Gastrocnemius medialis (tissue), 4 donors: ENCODE data around the gene PRKCA. TPM values are rescaled to one million over a fixed set of nuclear protein-coding genes. Genes with fewer than 3 reads are reported as not detected.

ENCODE experiments used
- ATAC-seq, 2 donors: fragments of 150-250 bp; one replicate each; pipeline ENCODE4 v1.9.1; 2016
- DNase-seq, 2 donors: peaks; one replicate each; pipeline ENCODE4 v3.0.0-alpha.2; 2019
- H3K27ac ChIP-seq, 4 donors: fragments of 200-600 bp; sonication (generic); 1 replicate in 1 of 4; 2 replicates in 3 of 4; pipeline ENCODE4 v1.5.1; 2016 to 2018; ENCODE audit warnings: mild to moderate bottlenecking in 2 of 4, moderate library complexity in 1 of 4
- H3K27me3 ChIP-seq, 3 donors: fragments of 200-600 bp; sonication (generic) in 2 of 3; 1 replicate in 1 of 3; 2 replicates in 2 of 3; pipeline versions ENCODE4 v1.5.1 to v1.6.0; 2016 to 2019; ENCODE audit warnings: mild to moderate bottlenecking in 1 of 3, moderate library complexity in 1 of 3
- H3K36me3 ChIP-seq, 2 donors: fragments of 200-600 bp; sonication (generic) in 1 of 2; one replicate each; pipeline ENCODE4 v1.5.1; 2017 to 2018
- H3K4me1 ChIP-seq, 2 donors: fragments of 200-600 bp; sonication (generic) in 1 of 2; one replicate each; pipeline ENCODE4 v1.5.1; 2016 to 2017; ENCODE audit warnings: mild to moderate bottlenecking in 2 of 2
- H3K4me3 ChIP-seq, 4 donors: fragments of 200-600 bp; sonication (generic) in 3 of 4; 1 replicate in 1 of 4; 2 replicates in 3 of 4; pipeline ENCODE4 v1.5.1; 2016 to 2019; ENCODE audit warnings: mild to moderate bottlenecking in 2 of 4
- H3K9me3 ChIP-seq, 3 donors: fragments of 200-600 bp; sonication (generic) in 2 of 3; 1 replicate in 1 of 3; 2 replicates in 2 of 3; pipeline ENCODE4 v1.5.1; 2016 to 2019
- CTCF ChIP-seq, 5 experiments: fragments of 450-650 bp in 3 of 5; fragments of 200-600 bp in 2 of 5; sonication (generic) in 2 of 5; IDR thresholded peaks in 4 of 5; conservative IDR thresholded peaks in 1 of 5; 1 replicate in 4 of 5; 2 replicates in 1 of 5; pipeline ENCODE4 v1.5.1; 2016 to 2019; ENCODE audit warnings: antibody characterized with exemption in 5 of 5, mild to moderate bottlenecking in 3 of 5, moderate library complexity in 3 of 5
- POLR2A ChIP-seq, 2 donors: fragments of 450-650 bp; IDR thresholded peaks; one replicate each; pipeline ENCODE4 v1.6.1; 2017; ENCODE audit warnings: antibody characterized with exemption in 2 of 2, mild to moderate bottlenecking in 2 of 2, moderate library complexity in 2 of 2
- in situ Hi-C, 4 donors: fragments of 200-750 bp; cut with MboI; loops; one replicate each; pipeline versions ENCODE4 v1.15.0 to v1.8.0; 2017; ENCODE audit warnings: low sequenced_read_pairs in 4 of 4
- intact Hi-C: fragments of 100-400 bp; cut with DNase I; formaldehyde crosslinking; loops from one replicate; pipeline ENCODE4 v1.15.1; 2023; ENCODE audit warnings: low total_unique reads
- total RNA-seq, 4 donors: library from RNA; depleted of rRNA; stranded (reverse); fragments of >200 nt; gene quantifications; one replicate each; pipeline versions ENCODE4 v1.1.0 to v1.2.3, GENCODE V29; 2016

PRKCA gene
- total RNA-seq, 4 donors from 2014 or later, result 7.6 to 16.8 (median 11.1) TPM

- in situ Hi-C loops (no loop called here), intact Hi-C loops (no loop called here)
- no peak for TF ChIP-seq CTCF (IDR thresholded peaks at IDR 0.05 in 4 of 5, conservative IDR thresholded peaks at IDR 0.05 in 1 of 5)
- TF ChIP-seq POLR2A (IDR thresholded peaks at IDR 0.05), result no peak
- no peaks in the 10 kb centered on the region for H3K36me3 ChIP-seq
- H3K27ac ChIP-seq, result no peak overlapping the region
- ATAC-seq, result no peak
- DNase-seq, result no peak
- H3K4me1 ChIP-seq, result no peaks in the 10 kb centered on the region
- no peaks in the 10 kb centered on the region for H3K9me3 ChIP-seq
- H3K4me3 ChIP-seq, result no peak overlapping the region
- no peaks in the 10 kb centered on the region for H3K27me3 ChIP-seq
Observed at GRCh38 chr17:66762276-66762675, 459.9 kb downstream of the PRKCA start.

GRCh38 chr17:66763056-66763455 lies 460.6 kb downstream of the PRKCA start:
- Histone ChIP-seq H3K4me1 (no peaks in the 10 kb centered on the region), H3K36me3 (no peaks in the 10 kb centered on the region), H3K9me3 (no peaks in the 10 kb centered on the region), H3K27me3 (no peaks in the 10 kb centered on the region), H3K27ac (no peak overlapping the region), H3K4me3 (no peak overlapping the region)
- ATAC-seq, result no peak
- TF ChIP-seq POLR2A (IDR thresholded peaks at IDR 0.05), result no peak
- no peak for TF ChIP-seq CTCF (IDR thresholded peaks at IDR 0.05 in 4 of 5, conservative IDR thresholded peaks at IDR 0.05 in 1 of 5)
- in situ Hi-C loops (no loop called here), intact Hi-C loops (no loop called here)
- no peak for DNase-seq

- H3K4me1 ChIP-seq, result no peaks in the 10 kb centered on the region
- in situ Hi-C loops (no loop called here), intact Hi-C loops (no loop called here)
- no peak overlapping the region for H3K4me3 ChIP-seq
- H3K36me3 ChIP-seq, result no peaks in the 10 kb centered on the region
- no peak overlapping the region for H3K27ac ChIP-seq
- no peaks in the 10 kb centered on the region for H3K9me3 ChIP-seq
- H3K27me3 ChIP-seq, result no peaks in the 10 kb centered on the region
- no peak for ATAC-seq
- DNase-seq, result no peak
- no peak for TF ChIP-seq POLR2A (IDR thresholded peaks at IDR 0.05)
- TF ChIP-seq CTCF (IDR thresholded peaks at IDR 0.05 in 4 of 5, conservative IDR thresholded peaks at IDR 0.05 in 1 of 5), result no peak
Observed at GRCh38 chr17:66764506-66764905, 462.1 kb downstream of the PRKCA start.

- intact Hi-C loops, result no loop called here
- H3K4me3 ChIP-seq, result no peak overlapping the region
- H3K36me3 ChIP-seq, result no peaks in the 10 kb centered on the region
- no peaks in the 10 kb centered on the region for H3K4me1 ChIP-seq
- H3K9me3 ChIP-seq, result no peaks in the 10 kb centered on the region
- in situ Hi-C loops, result no loop called here
- DNase-seq (no peak), ATAC-seq (no peak)
- H3K27ac ChIP-seq, result no peak overlapping the region
- no peaks in the 10 kb centered on the region for H3K27me3 ChIP-seq
- no peak for TF ChIP-seq POLR2A (IDR thresholded peaks at IDR 0.05)
- no peak for TF ChIP-seq CTCF (IDR thresholded peaks at IDR 0.05 in 4 of 5, conservative IDR thresholded peaks at IDR 0.05 in 1 of 5)
Observed at GRCh38 chr17:66767154-66767933, 464.9 kb downstream of the PRKCA start.

GRCh38 chr17:66769911-66770310 lies 467.5 kb downstream of the PRKCA start:
- ATAC-seq (no peak), DNase-seq (no peak)
- in situ Hi-C loops (no loop called here), intact Hi-C loops (no loop called here)
- H3K4me3 ChIP-seq, result no peak overlapping the region
- H3K9me3 ChIP-seq, result no peaks in the 10 kb centered on the region
- no peak for TF ChIP-seq POLR2A (IDR thresholded peaks at IDR 0.05)
- TF ChIP-seq CTCF (IDR thresholded peaks at IDR 0.05 in 4 of 5, conservative IDR thresholded peaks at IDR 0.05 in 1 of 5), result no peak
- no peak overlapping the region for H3K27ac ChIP-seq
- H3K36me3 ChIP-seq, result no peaks in the 10 kb centered on the region
- H3K4me1 ChIP-seq, result peaks cover 0 to 3% of the 10 kb centered on the region in 2 donors
- no peaks in the 10 kb centered on the region for H3K27me3 ChIP-seq
